Subcutaneous adipose tissue (tissue), 4 donors: ENCODE results near the gene FKBP7. TPM values are rescaled to one million over a fixed set of nuclear protein-coding genes. Genes with fewer than 3 reads are reported as not detected.

ENCODE experiments used
- total RNA-seq, 4 donors: library from RNA; depleted of rRNA; stranded (reverse); fragments of >200 nt; gene quantifications; one replicate each; pipeline ENCODE4 v1.1.0, GENCODE V29; 2016
- TF ChIP-seq, protein P1 (sequence below): fragments of 450-650 bp; IDR thresholded peaks from one replicate; pipeline ENCODE4 v1.5.1; 2016; ENCODE audit warnings: low read depth, mild to moderate bottlenecking, control low read depth, antibody characterized with exemption, moderate library complexity

The FKBP7 gene
- total RNA-seq, 4 donors from 2014 or later = 8.8 to 19.6 (median 13.7) TPM

- TF ChIP-seq, protein P1, sequence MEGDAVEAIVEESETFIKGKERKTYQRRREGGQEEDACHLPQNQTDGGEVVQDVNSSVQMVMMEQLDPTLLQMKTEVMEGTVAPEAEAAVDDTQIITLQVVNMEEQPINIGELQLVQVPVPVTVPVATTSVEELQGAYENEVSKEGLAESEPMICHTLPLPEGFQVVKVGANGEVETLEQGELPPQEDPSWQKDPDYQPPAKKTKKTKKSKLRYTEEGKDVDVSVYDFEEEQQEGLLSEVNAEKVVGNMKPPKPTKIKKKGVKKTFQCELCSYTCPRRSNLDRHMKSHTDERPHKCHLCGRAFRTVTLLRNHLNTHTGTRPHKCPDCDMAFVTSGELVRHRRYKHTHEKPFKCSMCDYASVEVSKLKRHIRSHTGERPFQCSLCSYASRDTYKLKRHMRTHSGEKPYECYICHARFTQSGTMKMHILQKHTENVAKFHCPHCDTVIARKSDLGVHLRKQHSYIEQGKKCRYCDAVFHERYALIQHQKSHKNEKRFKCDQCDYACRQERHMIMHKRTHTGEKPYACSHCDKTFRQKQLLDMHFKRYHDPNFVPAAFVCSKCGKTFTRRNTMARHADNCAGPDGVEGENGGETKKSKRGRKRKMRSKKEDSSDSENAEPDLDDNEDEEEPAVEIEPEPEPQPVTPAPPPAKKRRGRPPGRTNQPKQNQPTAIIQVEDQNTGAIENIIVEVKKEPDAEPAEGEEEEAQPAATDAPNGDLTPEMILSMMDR = no peak
These were observed 22.5 kb downstream of the FKBP7 start for GRCh38 chr2:178455947-178456346.

- TF ChIP-seq, protein P1 = no peak
These were observed 25.5 kb downstream of the FKBP7 start for GRCh38 chr2:178452870-178453269.

DNA sequence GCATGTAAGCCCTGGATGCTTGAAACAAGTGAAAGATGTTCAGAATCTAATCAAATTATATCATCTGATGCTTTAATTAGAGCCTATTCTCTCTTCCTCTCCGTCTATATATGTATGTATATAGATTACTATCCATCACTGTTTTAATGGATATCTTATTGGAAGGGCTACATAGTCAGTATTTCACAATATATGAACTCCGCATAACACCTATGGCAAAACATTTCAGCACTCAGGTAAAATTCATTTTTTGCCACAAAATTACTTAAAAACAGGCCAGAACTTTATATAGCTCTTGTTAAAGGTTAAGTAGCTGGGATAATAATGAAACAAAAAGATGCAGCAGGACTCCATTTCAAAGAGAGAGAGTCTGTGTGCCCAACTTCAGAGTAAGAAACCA, 26.1 kb downstream of the FKBP7 start:
- TF ChIP-seq, protein P1 = no peak

DNA sequence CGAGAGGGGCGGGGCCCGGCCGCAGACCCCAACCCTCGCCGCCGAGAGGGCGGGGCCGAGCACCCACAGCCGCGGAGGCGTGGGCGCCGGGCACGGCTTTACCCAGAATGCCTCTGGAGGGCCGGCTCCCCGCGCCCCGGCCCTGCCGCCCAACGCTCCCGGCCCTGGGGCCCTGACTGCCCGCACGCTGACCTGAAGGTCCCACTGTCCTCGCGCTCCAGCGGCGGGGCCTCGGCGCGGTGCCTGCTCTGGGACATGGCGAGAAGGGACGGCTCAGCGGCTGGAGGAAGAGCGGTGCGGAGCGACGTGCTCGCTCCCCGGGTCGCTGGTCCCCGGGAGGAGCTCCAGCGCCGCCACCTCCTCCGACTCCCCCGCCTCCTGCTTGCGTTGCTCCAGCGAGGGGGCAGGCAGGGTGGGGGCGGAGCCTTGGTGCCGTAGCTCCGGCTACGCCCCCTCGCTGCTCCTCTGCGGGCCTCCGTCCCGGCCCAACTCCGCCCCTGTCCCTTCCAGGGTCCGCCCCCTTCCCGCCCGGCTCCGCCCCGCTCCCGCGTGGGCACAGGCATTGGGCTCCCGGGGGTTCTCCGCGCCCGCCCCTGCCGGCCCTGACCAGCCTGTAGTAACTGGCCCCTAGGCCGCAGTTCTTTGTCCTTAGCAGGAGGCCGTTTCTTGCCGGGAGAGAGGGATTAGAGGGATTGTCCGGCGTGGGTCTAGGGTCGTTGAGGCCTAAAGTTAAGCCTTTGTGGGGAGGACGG, 27.4 kb downstream of the FKBP7 start, which contains the start of the genes PJVK and PRKRA:
Gene PJVK, plus strand, starts transcription at position 605 of the 752 bp plus-strand sequence. CDS start 2,032 bp downstream, outside the sequence.
Gene PRKRA, minus strand, starts transcription at position 402 of the 752 bp plus-strand sequence. Its CDS starts 145 bp downstream, at position 257.
- TF ChIP-seq, protein P1 = no peak

DNA sequence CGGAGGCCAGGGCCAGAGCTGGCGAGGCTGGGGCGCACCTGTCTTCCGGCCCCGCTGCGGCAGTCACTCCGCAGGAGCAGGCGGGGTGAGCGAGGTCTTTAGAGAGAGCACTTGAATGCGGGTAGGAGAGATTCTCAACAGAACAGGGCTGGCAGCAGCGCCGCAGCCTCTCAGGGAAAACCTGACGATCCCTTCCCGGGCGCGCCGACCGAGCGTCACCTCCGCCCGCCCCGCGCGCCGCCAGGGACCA, 28.0 kb downstream of the FKBP7 start:
- TF ChIP-seq, protein P1 = no peak

GRCh38 chr2:178449700-178450523, 28.5 kb downstream of the FKBP7 start:
- TF ChIP-seq, protein P1 = no peak

GRCh38 chr2:178448968-178449661, 29.3 kb downstream of the FKBP7 start:
- TF ChIP-seq, protein P1 = no peak
